ENCODE data around the gene DNAJC1. TPM values are rescaled to one million over a fixed set of nuclear protein-coding genes. Genes with fewer than 3 reads are reported as not detected.
"Not testable (repeated sequence)": the region's sequence is repeated elsewhere in the genome, so short reads cannot be mapped to it uniquely, and the experiment has no call there.

The DNAJC1 gene
- total RNA-seq, 1 experiment from 2014 or later = 12.9 TPM

GRCh38 chr10:21719502-21719901 is 284.0 kb downstream of the DNAJC1 start:
- intact Hi-C loops (cut with micrococcal nuclease; ENCODE audit: unreplicated experiment) (no loop called here), in situ Hi-C loops (cut with HindIII; ENCODE audit: low pct_unique_long_range_greater_than_20kb, low sequenced_read_pairs) (no loop called here)
- Histone ChIP-seq H3K27me3 (ENCODE audit: control insufficient read depth, insufficient read depth, low read length) (no peaks in the 10 kb centered on the region), H3K9me3 (ENCODE audit: control insufficient read depth, insufficient read depth, low read depth, low read length) (no peaks in the 10 kb centered on the region), H3K4me3 (ENCODE audit: low read depth in 2 of 2, low read length in 2 of 2) (no peak overlapping the region), H3K36me3 (ENCODE audit: control insufficient read depth, insufficient read depth, low read length) (peaks cover 3% of the 10 kb centered on the region; the same call in 1 of the 2 replicates), H3K27ac (ENCODE audit: low read length) (peak overlapping the region; percentile 39; the same call in 1 of the 2 replicates), H3K4me1 (ENCODE audit: control insufficient read depth, insufficient read depth, low read length) (peaks cover 46% of the 10 kb centered on the region)
- BruUV-seq (replicated peaks) = no TSS peak
- DNase-seq (ENCODE audit: low read depth, low spot score) (no peak), ATAC-seq (no peak)
- ChIA-PET POLR2A (no interaction called here), CTCF (no interaction called here)
- TF ChIP-seq SIN3A (IDR thresholded peaks at IDR 0.05; ENCODE audit: borderline replicate concordance, insufficient read depth, low read depth, low read length) (no peak), CTCF (IDR thresholded peaks at IDR 0.05) (no peak), POLR2AphosphoS5 (IDR thresholded peaks at IDR 0.05; ENCODE audit: low read depth, low read length) (no peak), REST (IDR thresholded peaks at IDR 0.05; ENCODE audit: insufficient read depth in 1 of 2, low read depth in 2 of 2, low read length in 1 of 2) (no peak), TCF7L2 (IDR thresholded peaks at IDR 0.05; ENCODE audit: low read depth, low read length) (no peak)

- H3K9me3 ChIP-seq (ENCODE audit: control insufficient read depth, insufficient read depth, low read depth, low read length); H3K27ac ChIP-seq (ENCODE audit: low read length); intact Hi-C loops (cut with micrococcal nuclease; ENCODE audit: unreplicated experiment); H3K36me3 ChIP-seq (ENCODE audit: control insufficient read depth, insufficient read depth, low read length); CTCF ChIA-PET; ATAC-seq; H3K27me3 ChIP-seq (ENCODE audit: control insufficient read depth, insufficient read depth, low read length); BruUV-seq (replicated peaks); in situ Hi-C loops (cut with HindIII; ENCODE audit: low pct_unique_long_range_greater_than_20kb, low sequenced_read_pairs); H3K4me3 ChIP-seq (ENCODE audit: low read depth in 2 of 2, low read length in 2 of 2); POLR2A ChIA-PET; DNase-seq (ENCODE audit: low read depth, low spot score): not testable (repeated sequence)
- peaks cover 31% of the 10 kb centered on the region for H3K4me1 ChIP-seq (ENCODE audit: control insufficient read depth, insufficient read depth, low read length)
These were observed 286.0 kb downstream of the DNAJC1 start for GRCh38 chr10:21717437-21718054.

GRCh38 chr10:21715531-21716195 is 287.9 kb downstream of the DNAJC1 start:
- Histone ChIP-seq H3K4me3 (ENCODE audit: low read depth in 2 of 2, low read length in 2 of 2) (no peak overlapping the region), H3K4me1 (ENCODE audit: control insufficient read depth, insufficient read depth, low read length) (peaks cover 23% of the 10 kb centered on the region), H3K9me3 (ENCODE audit: control insufficient read depth, insufficient read depth, low read depth, low read length) (no peaks in the 10 kb centered on the region), H3K27ac (ENCODE audit: low read length) (peak overlapping the region; percentile 57), H3K27me3 (ENCODE audit: control insufficient read depth, insufficient read depth, low read length) (no peaks in the 10 kb centered on the region), H3K36me3 (ENCODE audit: control insufficient read depth, insufficient read depth, low read length) (peaks cover 3% of the 10 kb centered on the region; the same call in 1 of the 2 replicates)
- no peak for TF ChIP-seq SIN3A (IDR thresholded peaks at IDR 0.05; ENCODE audit: borderline replicate concordance, insufficient read depth, low read depth, low read length)
- no peak for TF ChIP-seq CTCF (IDR thresholded peaks at IDR 0.05)
- no peak for TF ChIP-seq POLR2AphosphoS5 (IDR thresholded peaks at IDR 0.05; ENCODE audit: low read depth, low read length)
- no peak for TF ChIP-seq REST (IDR thresholded peaks at IDR 0.05; ENCODE audit: insufficient read depth in 1 of 2, low read depth in 2 of 2, low read length in 1 of 2)
- no peak for TF ChIP-seq TCF7L2 (IDR thresholded peaks at IDR 0.05; ENCODE audit: low read depth, low read length)
- ChIA-PET POLR2A (no interaction called here), CTCF (no interaction called here)
- intact Hi-C loops (cut with micrococcal nuclease; ENCODE audit: unreplicated experiment) (no loop called here), in situ Hi-C loops (cut with HindIII; ENCODE audit: low pct_unique_long_range_greater_than_20kb, low sequenced_read_pairs) (no loop called here)
- DNase-seq (ENCODE audit: low read depth, low spot score) = no peak
- peak; percentile 60; the same call in 1 of the 2 replicates for ATAC-seq
- BruUV-seq (replicated peaks) = no TSS peak

Measured in Panc1 (cell line).